Smooth muscle cell (in vitro differentiated cells): ENCODE measurements around the gene GMDS. TPM values are rescaled to one million over a fixed set of nuclear protein-coding genes. Genes with fewer than 3 reads are reported as not detected.

Experiments used
- DNase-seq: peaks from one replicate; lab custom pipeline; 2025; ENCODE audit not compliant: unreplicated experiment; lab: John Stamatoyannopoulos, UW
- H2AFZ ChIP-seq: fragments of 200-600 bp; sonication (generic); 2 replicates; pipeline ENCODE4 v1.6.0; 2016; ENCODE audit warnings: antibody characterized with exemption, low read depth, mild to moderate bottlenecking
- H3F3A ChIP-seq: fragments of 200-600 bp; sonication (generic); 2 replicates; pipeline ENCODE4 v1.6.0; 2017; ENCODE audit warnings: antibody characterized with exemption, low read depth
- H3K27ac ChIP-seq: fragments of 200-600 bp; sonication (generic); 2 replicates; pipeline ENCODE4 v1.5.1; 2016; ENCODE audit warnings: low read depth, mild to moderate bottlenecking
- H3K27me3 ChIP-seq: fragments of 200-600 bp; sonication (generic); 2 replicates; pipeline ENCODE4 v1.6.1; 2016; ENCODE audit warnings: low read depth, mild to moderate bottlenecking
- H3K36me3 ChIP-seq: fragments of 200-600 bp; sonication (generic); 2 replicates; pipeline ENCODE4 v1.5.1; 2016; ENCODE audit warnings: low read depth
- H3K4me1 ChIP-seq: fragments of 200-600 bp; sonication (generic); 2 replicates; pipeline ENCODE4 v1.5.1; 2016; ENCODE audit warnings: low read depth
- H3K4me2 ChIP-seq: fragments of 200-600 bp; sonication (generic); 2 replicates; pipeline ENCODE4 v1.6.0; 2016; ENCODE audit warnings: mild to moderate bottlenecking
- H3K4me3 ChIP-seq: fragments of 200-600 bp; sonication (generic); 2 replicates; pipeline ENCODE4 v1.5.1; 2016; ENCODE audit warnings: mild to moderate bottlenecking
- H3K79me2 ChIP-seq: fragments of 200-600 bp; sonication (generic); 2 replicates; pipeline ENCODE4 v1.6.0; 2016; ENCODE audit warnings: low read depth, mild to moderate bottlenecking
- H3K9ac ChIP-seq: fragments of 200-600 bp; sonication (generic); 2 replicates; pipeline ENCODE4 v1.6.0; 2016; ENCODE audit warnings: low read depth
- H3K9me3 ChIP-seq: fragments of 200-600 bp; sonication (generic); replicated peaks from 2 replicates; pipeline ENCODE4 v1.5.1; 2016; ENCODE audit warnings: low read depth
- H4K20me1 ChIP-seq: fragments of 200-600 bp; sonication (generic); 2 replicates; pipeline ENCODE4 v1.6.0; 2016; ENCODE audit warnings: low read depth
- CTCF ChIP-seq: fragments of 200-600 bp; sonication (generic); IDR thresholded peaks from 2 replicates; pipeline ENCODE4 v1.5.1; 2017; ENCODE audit warnings: borderline replicate concordance, mild to moderate bottlenecking, antibody characterized with exemption; ENCODE audit not compliant: insufficient read depth, poor library complexity, severe bottlenecking
- WGBS: methylation state at CpG from one replicate; pipeline ENCODE4 v1.1.7; 2016; ENCODE audit warnings: low lambda C conversion rate; 5-methylcytosine and 5-hydroxymethylcytosine counted together
- polyA plus RNA-seq: library from polyadenylated mRNA; unstranded; fragments of >200 nt; fragmentation: Nextera tagmentation; extraction: Ambion mirVana; gene quantifications from 2 replicates; pipeline ENCODE4 v1.2.1, GENCODE V29; 2016
- total RNA-seq: library from RNA; depleted of rRNA; stranded (reverse); fragments of >200 nt; gene quantifications from 2 replicates; pipeline ENCODE4 v1.2.3, GENCODE V29; 2014

GMDS gene
- total and polyA plus RNA-seq, 2 experiments from 2014 or later: 3.7 to 8.5 TPM

- TF ChIP-seq CTCF: no peak
- no peak overlapping the region for H3K4me3 ChIP-seq
- no peaks in the 10 kb centered on the region for H3K36me3 ChIP-seq
- H3K4me2 ChIP-seq: no peak overlapping the region
- H3K27me3 ChIP-seq: no peaks in the 10 kb centered on the region
- H3K4me1 ChIP-seq: no peaks in the 10 kb centered on the region
- H3K79me2 ChIP-seq: no peaks in the 10 kb centered on the region
- no peak overlapping the region for H3K27ac ChIP-seq
- H3F3A ChIP-seq: no peaks in the 10 kb centered on the region
- no peak overlapping the region for H2AFZ ChIP-seq
- no peak for DNase-seq
- WGBS: 87% methylated on average over 3 of the region's 3 CpGs
- H3K9me3 ChIP-seq: no peaks in the 10 kb centered on the region
- no peak overlapping the region for H3K9ac ChIP-seq
- H4K20me1 ChIP-seq: no peaks in the 10 kb centered on the region
These were observed 183.5 kb downstream of the GMDS start for GRCh38 chr6:2061880-2062279.

- Histone ChIP-seq H3K27me3 (no peaks in the 10 kb centered on the region), H3K27ac (no peak overlapping the region), H3K79me2 (no peaks in the 10 kb centered on the region), H3K9me3 (no peaks in the 10 kb centered on the region), H3K4me1 (no peaks in the 10 kb centered on the region), H3K4me2 (no peak overlapping the region), H3K36me3 (no peaks in the 10 kb centered on the region), H2AFZ (no peak overlapping the region), H4K20me1 (no peaks in the 10 kb centered on the region), H3K9ac (no peak overlapping the region), H3F3A (no peaks in the 10 kb centered on the region), H3K4me3 (no peak overlapping the region)
- DNase-seq: no peak
- TF ChIP-seq CTCF: no peak
These were observed 189.5 kb downstream of the GMDS start for GRCh38 chr6:2055911-2056310.

- Histone ChIP-seq H3K79me2 (no peaks in the 10 kb centered on the region), H2AFZ (no peak overlapping the region), H3K4me1 (no peaks in the 10 kb centered on the region), H3K27ac (no peak overlapping the region), H3K9me3 (no peaks in the 10 kb centered on the region), H3F3A (no peaks in the 10 kb centered on the region), H3K4me3 (no peak overlapping the region), H3K9ac (no peak overlapping the region), H3K36me3 (no peaks in the 10 kb centered on the region), H4K20me1 (no peaks in the 10 kb centered on the region), H3K27me3 (no peaks in the 10 kb centered on the region), H3K4me2 (no peak overlapping the region)
- 100% methylated on average over 1 of the region's 1 CpG for WGBS
- no peak for TF ChIP-seq CTCF
- no peak for DNase-seq
These were observed 190.3 kb downstream of the GMDS start for GRCh38 chr6:2055143-2055542.

GRCh38 chr6:2054516-2055067, 190.8 kb downstream of the GMDS start:
- no peaks in the 10 kb centered on the region for H4K20me1 ChIP-seq
- H3K4me1 ChIP-seq: no peaks in the 10 kb centered on the region
- DNase-seq: no peak
- no peak overlapping the region for H2AFZ ChIP-seq
- no peak overlapping the region for H3K4me3 ChIP-seq
- 78% methylated on average over 4 of the region's 4 CpGs for WGBS
- no peaks in the 10 kb centered on the region for H3K36me3 ChIP-seq
- no peak overlapping the region for H3K27ac ChIP-seq
- H3K9me3 ChIP-seq: no peaks in the 10 kb centered on the region
- H3F3A ChIP-seq: no peaks in the 10 kb centered on the region
- TF ChIP-seq CTCF: no peak
- H3K79me2 ChIP-seq: no peaks in the 10 kb centered on the region
- H3K4me2 ChIP-seq: no peak overlapping the region
- H3K27me3 ChIP-seq: no peaks in the 10 kb centered on the region
- H3K9ac ChIP-seq: no peak overlapping the region
